Osteocyte (in vitro differentiated cells): ENCODE data around the gene BCL7A. TPM values are rescaled to one million over a fixed set of nuclear protein-coding genes. Genes with fewer than 3 reads are reported as not detected.
A peak's percentile ranks its signal among the peaks of the same experiment; 100 is the strongest.

Source experiments
- DNase-seq: peaks from one replicate; pipeline ENCODE4 v3.0.0; 2021; ENCODE audit warnings: mixed read lengths; ENCODE audit not compliant: unreplicated experiment; ENCODE audit errors: extremely low spot score
- H3K27ac Mint-ChIP-seq: one replicate; pipeline ENCODE4 v1.8.0; 2021; ENCODE audit warnings: mild to moderate bottlenecking, mixed read lengths; ENCODE audit not compliant: unreplicated experiment
- H3K27me3 Mint-ChIP-seq: one replicate; pipeline ENCODE4 v1.8.0; 2021; ENCODE audit warnings: mixed read lengths; ENCODE audit not compliant: unreplicated experiment
- H3K36me3 Mint-ChIP-seq: one replicate; pipeline ENCODE4 v1.8.0; 2021; ENCODE audit warnings: mixed read lengths; ENCODE audit not compliant: unreplicated experiment
- H3K4me1 Mint-ChIP-seq: one replicate; pipeline ENCODE4 v1.8.0; 2021; ENCODE audit warnings: mixed read lengths; ENCODE audit not compliant: unreplicated experiment
- H3K4me3 Mint-ChIP-seq: one replicate; pipeline ENCODE4 v1.8.0; 2021; ENCODE audit warnings: mild to moderate bottlenecking, moderate library complexity, mixed read lengths; ENCODE audit not compliant: unreplicated experiment
- H3K9me3 Mint-ChIP-seq: one replicate; pipeline ENCODE4 v1.8.0; 2021; ENCODE audit warnings: mixed read lengths; ENCODE audit not compliant: unreplicated experiment
- long read RNA-seq: library from polyadenylated mRNA; unstranded; transcript quantifications from one replicate; pipeline ENCODE4 v2.0.0, GENCODE V29; 2021
- total RNA-seq: library from RNA; stranded (reverse); gene quantifications from 2 replicates; pipeline ENCODE4 v1.2.1, GENCODE V29; 2021
- TF ChIP-seq, protein P1 (sequence below): fragments of 200-600 bp; sonication (generic); IDR thresholded peaks from 2 replicates; pipeline ENCODE4 v1.5.0; 2021; ENCODE audit warnings: antibody characterized with exemption, mild to moderate bottlenecking, moderate library complexity

BCL7A gene
- 10.0 and 11.8 TPM in 2 replicates for total RNA-seq
- long read RNA-seq, partial matches to known transcripts, result 0 of 1 reads
- long read RNA-seq, other reads (novel, unspliced or antisense), result 0 of 1 reads

DNA sequence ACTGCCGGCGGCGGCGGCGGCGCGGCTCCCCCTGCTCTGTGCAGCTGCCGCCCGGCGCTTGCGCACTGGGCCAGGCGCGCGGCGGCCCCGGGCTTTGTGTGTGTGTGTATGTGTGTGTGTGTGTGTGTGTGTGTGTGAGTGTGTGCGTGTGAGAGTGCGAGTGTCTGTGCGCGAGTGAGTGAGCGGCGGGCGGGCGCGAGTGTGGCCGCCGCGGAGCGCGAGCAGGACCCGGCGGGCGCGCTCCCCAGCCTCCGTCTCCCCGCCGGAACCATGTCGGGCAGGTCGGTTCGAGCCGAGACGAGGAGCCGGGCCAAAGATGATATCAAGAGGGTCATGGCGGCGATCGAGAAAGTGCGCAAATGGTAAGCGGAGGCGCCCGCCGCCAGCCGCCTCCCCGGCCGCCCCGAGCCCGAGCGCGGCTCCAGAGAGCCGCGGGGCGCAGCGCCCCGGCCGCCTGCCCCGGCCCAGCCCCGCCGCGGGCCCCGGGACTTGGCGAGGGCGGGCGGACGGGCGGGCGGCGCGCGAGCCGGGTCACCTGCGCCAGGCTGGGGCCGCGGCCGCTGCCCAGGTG is at the start of gene BCL7A:
Gene BCL7A (plus strand): TSS at position 63 of the 571 bp plus-strand sequence. CDS start 208 bp downstream, at position 271.
- TF ChIP-seq, protein P1, sequence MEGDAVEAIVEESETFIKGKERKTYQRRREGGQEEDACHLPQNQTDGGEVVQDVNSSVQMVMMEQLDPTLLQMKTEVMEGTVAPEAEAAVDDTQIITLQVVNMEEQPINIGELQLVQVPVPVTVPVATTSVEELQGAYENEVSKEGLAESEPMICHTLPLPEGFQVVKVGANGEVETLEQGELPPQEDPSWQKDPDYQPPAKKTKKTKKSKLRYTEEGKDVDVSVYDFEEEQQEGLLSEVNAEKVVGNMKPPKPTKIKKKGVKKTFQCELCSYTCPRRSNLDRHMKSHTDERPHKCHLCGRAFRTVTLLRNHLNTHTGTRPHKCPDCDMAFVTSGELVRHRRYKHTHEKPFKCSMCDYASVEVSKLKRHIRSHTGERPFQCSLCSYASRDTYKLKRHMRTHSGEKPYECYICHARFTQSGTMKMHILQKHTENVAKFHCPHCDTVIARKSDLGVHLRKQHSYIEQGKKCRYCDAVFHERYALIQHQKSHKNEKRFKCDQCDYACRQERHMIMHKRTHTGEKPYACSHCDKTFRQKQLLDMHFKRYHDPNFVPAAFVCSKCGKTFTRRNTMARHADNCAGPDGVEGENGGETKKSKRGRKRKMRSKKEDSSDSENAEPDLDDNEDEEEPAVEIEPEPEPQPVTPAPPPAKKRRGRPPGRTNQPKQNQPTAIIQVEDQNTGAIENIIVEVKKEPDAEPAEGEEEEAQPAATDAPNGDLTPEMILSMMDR, result no peak
- Mint-ChIP-seq H3K9me3 (no peaks in the 10 kb centered on the region), H3K27me3 (no peaks in the 10 kb centered on the region), H3K36me3 (no peaks in the 10 kb centered on the region), H3K4me1 (peaks cover 19% of the 10 kb centered on the region), H3K27ac (peak within 1 kb of the TSS; percentile 59), H3K4me3 (peak within 1 kb of the TSS; percentile 84)
- peak; percentile 89 for DNase-seq

DNA sequence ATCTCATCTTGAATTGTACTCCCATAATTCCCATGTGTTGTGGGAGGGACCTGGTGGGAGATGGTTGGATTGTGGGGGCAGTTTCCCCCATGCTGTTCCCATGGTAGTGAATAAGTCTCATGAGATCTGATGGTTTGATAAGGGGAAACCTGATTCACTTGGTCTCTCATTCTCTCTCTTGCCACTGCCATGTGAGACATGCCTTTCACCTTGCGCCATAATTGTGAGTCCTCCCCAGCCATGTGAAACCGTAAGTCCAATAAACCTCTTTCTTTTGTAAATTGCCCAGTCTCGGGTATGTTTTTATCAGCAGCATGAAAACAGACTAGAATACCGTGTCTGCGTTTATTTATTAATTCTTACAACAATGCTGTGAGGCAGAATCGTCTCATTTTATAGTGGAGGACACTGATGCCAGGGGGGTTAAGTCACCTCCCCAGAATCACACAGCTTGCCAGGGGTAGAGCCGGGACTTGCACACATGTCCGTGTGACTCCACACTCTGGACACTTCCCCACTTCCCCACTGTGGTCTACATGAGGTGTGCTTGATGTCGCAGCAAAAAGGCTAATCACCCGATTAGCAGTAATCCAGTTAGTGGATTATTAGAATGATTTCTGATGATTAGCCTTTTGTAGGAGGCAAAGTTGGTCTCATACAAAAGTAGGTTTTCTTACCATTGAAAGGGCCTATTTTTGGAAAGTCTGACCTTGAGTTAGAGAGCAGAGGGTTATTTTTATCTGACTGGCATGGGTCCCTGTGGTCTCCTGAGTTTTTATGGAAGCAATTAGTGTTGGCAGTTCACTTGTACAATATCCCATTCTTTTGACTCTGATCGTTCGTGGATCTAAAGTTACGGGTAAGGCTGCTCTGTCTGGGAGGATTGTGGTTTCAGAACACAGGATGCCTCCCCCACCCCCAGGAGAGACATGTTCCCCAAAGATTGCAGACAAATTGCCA is 47.4 kb upstream of the BCL7A start:
- TF ChIP-seq, protein P1, result no peak
- Mint-ChIP-seq H3K36me3 (peaks cover 7% of the 10 kb centered on the region), H3K27ac (no peak overlapping the region), H3K4me3 (no peak overlapping the region), H3K9me3 (peaks cover 6% of the 10 kb centered on the region), H3K4me1 (peaks cover 3% of the 10 kb centered on the region), H3K27me3 (no peaks in the 10 kb centered on the region)
- DNase-seq, result no peak

DNA sequence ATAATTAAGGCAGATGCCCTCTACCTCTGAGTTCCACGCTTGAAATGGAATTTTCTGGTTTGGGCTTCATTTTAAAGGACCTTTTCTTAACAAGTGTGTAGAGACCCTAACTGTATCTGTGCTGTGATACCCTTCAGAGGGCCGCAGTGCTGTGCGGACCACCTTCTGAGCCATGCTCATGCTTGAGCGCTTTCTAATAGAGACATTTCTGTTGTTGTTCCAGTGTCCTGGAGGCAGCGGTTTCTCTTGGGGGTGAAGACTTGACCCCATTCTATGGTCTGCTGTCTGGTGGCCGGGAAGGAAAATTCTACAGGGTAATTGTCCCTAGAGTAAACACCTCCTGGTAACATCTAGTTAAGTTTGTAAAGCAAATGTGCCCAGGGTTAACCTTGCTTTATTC is 46.7 kb upstream of the BCL7A start:
- Mint-ChIP-seq H3K27me3 (no peaks in the 10 kb centered on the region), H3K9me3 (peaks cover 6% of the 10 kb centered on the region), H3K4me3 (no peak overlapping the region), H3K4me1 (peaks cover 3% of the 10 kb centered on the region), H3K36me3 (peaks cover 5% of the 10 kb centered on the region), H3K27ac (no peak overlapping the region)
- DNase-seq, result no peak
- TF ChIP-seq, protein P1, result no peak

DNA sequence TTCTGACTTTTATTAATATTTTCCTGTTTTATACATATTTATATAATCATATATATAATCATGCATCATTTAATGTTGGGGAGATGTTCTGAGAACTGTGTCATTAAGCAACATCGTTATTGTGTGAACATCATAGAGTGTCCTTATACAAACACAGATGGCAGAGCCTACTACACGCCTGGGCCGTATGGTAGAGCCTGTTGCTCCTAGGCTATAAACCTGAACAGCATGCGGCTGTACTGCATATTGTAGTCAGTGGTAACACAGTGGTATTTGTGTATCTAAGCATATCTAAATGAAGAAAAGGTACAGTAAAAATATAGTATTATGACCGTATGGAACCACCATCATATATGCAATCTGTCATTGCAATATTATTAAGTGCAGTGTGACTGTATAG is 44.7 kb upstream of the BCL7A start:
- Mint-ChIP-seq H3K36me3 (peaks cover 3% of the 10 kb centered on the region), H3K9me3 (peaks cover 4% of the 10 kb centered on the region), H3K4me1 (peaks cover 9% of the 10 kb centered on the region), H3K4me3 (no peak overlapping the region), H3K27ac (no peak overlapping the region), H3K27me3 (no peaks in the 10 kb centered on the region)
- TF ChIP-seq, protein P1, result no peak
- no peak for DNase-seq
